Caco-2 (cell line): ENCODE data around the gene KIF6. TPM values are rescaled to one million over a fixed set of nuclear protein-coding genes. Genes with fewer than 3 reads are reported as not detected.

Experiments
- BruUV-seq: library from RNA; stranded (reverse); fragments of 400-500 nt; replicated peaks from 2 replicates; lab custom pipeline; 2021; lab: Mats Ljungman, UMichigan
- CTCF ChIA-PET: fragments of 300-600 bp; sonication (Branson Sonifier 250); formaldehyde crosslinking; loops from one replicate; lab custom pipeline; 2022; ENCODE audit warnings: antibody characterized with exemption; lab: Charles Lee
- POLR2A ChIA-PET: fragments of 300-600 bp; sonication (Branson Sonifier 250); formaldehyde crosslinking; loops from one replicate; lab custom pipeline; 2022; ENCODE audit warnings: antibody characterized with exemption; lab: Charles Lee
- DNase-seq, 2 experiments: peaks; one replicate each; pipeline versions ENCODE4 v3.0.0 to v3.0.0-alpha.2; 2020 to 2022
- H3K27me3 ChIP-seq: replicated peaks from 2 replicates; pipeline ENCODE4 v1.6.0; 2011; ENCODE audit warnings: low read length; ENCODE audit not compliant: control insufficient read depth, insufficient read depth
- H3K36me3 ChIP-seq: 2 replicates; pipeline ENCODE4 v1.5.1; 2011; ENCODE audit warnings: low read length; ENCODE audit not compliant: control insufficient read depth, insufficient read depth
- H3K4me1 ChIP-seq: fragments of 250-450 bp; sonication (Bioruptor Pico); 2 replicates; pipeline ENCODE4 v1.5.1; 2020; ENCODE audit warnings: mild to moderate bottlenecking
- H3K4me3 ChIP-seq: 2 replicates; pipeline ENCODE4 v1.5.1; 2011; ENCODE audit warnings: low read depth, mild to moderate bottlenecking, control low read depth, low read length
- H3K9me3 ChIP-seq: fragments of 250-450 bp; sonication (Bioruptor Pico); 2 replicates; pipeline ENCODE4 v1.5.1; 2020; ENCODE audit warnings: mild to moderate bottlenecking, moderate library complexity
- H3K27ac Mint-ChIP-seq: one replicate; pipeline ENCODE4 v1.8.0; 2022; ENCODE audit warnings: mixed read lengths; ENCODE audit not compliant: unreplicated experiment
- H3K27me3 Mint-ChIP-seq: one replicate; pipeline ENCODE4 v1.8.0; 2022; ENCODE audit warnings: mixed read lengths; ENCODE audit not compliant: insufficient read depth, unreplicated experiment
- H3K36me3 Mint-ChIP-seq: one replicate; pipeline ENCODE4 v1.8.0; 2022; ENCODE audit warnings: mild to moderate bottlenecking, mixed read lengths; ENCODE audit not compliant: insufficient read depth, unreplicated experiment
- H3K4me1 Mint-ChIP-seq: one replicate; pipeline ENCODE4 v1.8.0; 2022; ENCODE audit warnings: low read depth, mixed read lengths; ENCODE audit not compliant: unreplicated experiment
- H3K4me3 Mint-ChIP-seq: one replicate; pipeline ENCODE4 v1.8.0; 2022; ENCODE audit warnings: mild to moderate bottlenecking, moderate library complexity, mixed read lengths; ENCODE audit not compliant: unreplicated experiment
- H3K9me3 Mint-ChIP-seq: one replicate; pipeline ENCODE4 v1.8.0; 2022; ENCODE audit warnings: mixed read lengths; ENCODE audit not compliant: unreplicated experiment
- CTCF ChIP-seq, 2 experiments: fragments of 200-600 bp in 1 of 2; IDR thresholded peaks; 1 replicate in 1 of 2; 2 replicates in 1 of 2; pipeline versions ENCODE4 v1.5.1 to v1.8.0; 2011 to 2022; ENCODE audit warnings: antibody characterized with exemption in 1 of 2, control low read depth in 1 of 2, inconsistent platforms in 1 of 2, low read depth in 1 of 2, low read length in 1 of 2, mild to moderate bottlenecking in 1 of 2, moderate library complexity in 1 of 2; ENCODE audit not compliant: insufficient read depth in 1 of 2, severe bottlenecking in 1 of 2, unreplicated experiment in 1 of 2
- intact Hi-C: fragments of 100-400 bp; cut with micrococcal nuclease; formaldehyde crosslinking; loops from one replicate; pipeline ENCODE4 v1.10.0; 2022; ENCODE audit not compliant: unreplicated experiment
- total RNA-seq: library from RNA; stranded (reverse); gene quantifications from 2 replicates; pipeline ENCODE4 v1.2.3, GENCODE V29; 2022

The KIF6 gene
- total RNA-seq, 1 experiment from 2014 or later = not detected

- intact Hi-C loops = no loop called here
- Histone ChIP-seq H3K27me3 (no peaks in the 10 kb centered on the region), H3K4me3 (no peak overlapping the region), H3K4me1 (no peaks in the 10 kb centered on the region), H3K36me3 (no peaks in the 10 kb centered on the region), H3K9me3 (no peaks in the 10 kb centered on the region)
- POLR2A ChIA-PET = no interaction called here
- no peaks in the 10 kb centered on the region for H3K4me1 Mint-ChIP-seq
- peaks cover 5% of the 10 kb centered on the region for H3K27me3 Mint-ChIP-seq
- no TSS peak for BruUV-seq
- CTCF ChIA-PET = interaction anchor here (0.5 to 0.9 kb wide), 2 partner anchors 9 to 1275 kb away, joined by 3 read pairs; no protein-coding TSS in a partner anchor
- TF ChIP-seq CTCF (IDR thresholded peaks at IDR 0.05; ENCODE audit: insufficient read depth in 1 of 2, low read depth in 1 of 2, low read length in 1 of 2, severe bottlenecking in 1 of 2, unreplicated experiment in 1 of 2) = no peak
- H3K36me3 Mint-ChIP-seq = no peaks in the 10 kb centered on the region
- no peak overlapping the region for H3K27ac Mint-ChIP-seq
- DNase-seq = no peak
- H3K9me3 Mint-ChIP-seq = no peaks in the 10 kb centered on the region
- no peak overlapping the region for H3K4me3 Mint-ChIP-seq
Measured at GRCh38 chr6:39642270-39642669, 82.9 kb downstream of the KIF6 start.

GRCh38 chr6:39638126-39638822 is 86.9 kb downstream of the KIF6 start:
- Mint-ChIP-seq H3K4me3 (no peak overlapping the region), H3K9me3 (no peaks in the 10 kb centered on the region), H3K4me1 (no peaks in the 10 kb centered on the region), H3K27me3 (peaks cover 3% of the 10 kb centered on the region), H3K36me3 (no peaks in the 10 kb centered on the region), H3K27ac (no peak overlapping the region)
- ChIA-PET CTCF (no interaction called here), POLR2A (no interaction called here)
- Histone ChIP-seq H3K4me1 (no peaks in the 10 kb centered on the region), H3K4me3 (no peak overlapping the region), H3K27me3 (no peaks in the 10 kb centered on the region; the same call in 1 of the 2 replicates), H3K36me3 (no peaks in the 10 kb centered on the region), H3K9me3 (no peaks in the 10 kb centered on the region)
- no peak for TF ChIP-seq CTCF (IDR thresholded peaks at IDR 0.05; ENCODE audit: insufficient read depth in 1 of 2, low read depth in 1 of 2, low read length in 1 of 2, severe bottlenecking in 1 of 2, unreplicated experiment in 1 of 2)
- BruUV-seq = no TSS peak
- intact Hi-C loops = no loop called here
- no peak for DNase-seq

- H3K27me3 ChIP-seq = no peaks in the 10 kb centered on the region; the same call in 1 of the 2 replicates
- H3K4me1 Mint-ChIP-seq = no peaks in the 10 kb centered on the region
- no peak for TF ChIP-seq CTCF (IDR thresholded peaks at IDR 0.05; ENCODE audit: insufficient read depth in 1 of 2, low read depth in 1 of 2, low read length in 1 of 2, severe bottlenecking in 1 of 2, unreplicated experiment in 1 of 2)
- CTCF ChIA-PET = no interaction called here
- H3K36me3 Mint-ChIP-seq = no peaks in the 10 kb centered on the region
- peaks cover 9% of the 10 kb centered on the region; the same call in 1 of the 2 replicates for H3K9me3 ChIP-seq
- no TSS peak for BruUV-seq
- no peaks in the 10 kb centered on the region for H3K4me1 ChIP-seq
- peaks cover 8% of the 10 kb centered on the region for H3K27me3 Mint-ChIP-seq
- intact Hi-C loops = no loop called here
- no peak overlapping the region for H3K4me3 Mint-ChIP-seq
- H3K9me3 Mint-ChIP-seq = no peaks in the 10 kb centered on the region
- no peak overlapping the region for H3K27ac Mint-ChIP-seq
- no peak for DNase-seq
- POLR2A ChIA-PET = no interaction called here
- no peak overlapping the region for H3K4me3 ChIP-seq
- H3K36me3 ChIP-seq = no peaks in the 10 kb centered on the region
Measured at GRCh38 chr6:39634646-39635341, 90.4 kb downstream of the KIF6 start.
